DND-41 (cell line): ENCODE data around the gene DBP.

ENCODE experiments used
- CTCF ChIP-seq: IDR thresholded peaks from 2 replicates; pipeline ENCODE4 v1.5.1; 2012; ENCODE audit warnings: borderline replicate concordance, low read length, moderate library complexity, mild to moderate bottlenecking; ENCODE audit not compliant: poor library complexity, severe bottlenecking; ENCODE audit errors: extremely low read depth
- EZH2 ChIP-seq: IDR thresholded peaks from 3 replicates; pipeline ENCODE4 v1.6.1; 2012; ENCODE audit warnings: borderline replicate concordance, low read depth, mild to moderate bottlenecking, moderate library complexity, low read length, inconsistent platforms; ENCODE audit not compliant: severe bottlenecking

GRCh38 chr19:48625891-48626327, 11.3 kb downstream of the DBP start:
- no peak for TF ChIP-seq CTCF
- TF ChIP-seq EZH2: no peak
